ENCODE measurements around the gene RPS2.
"Not testable (repeated sequence)": the region's sequence is repeated elsewhere in the genome, so short reads cannot be mapped to it uniquely, and the experiment has no call there.

Gene RPS2

DNA sequence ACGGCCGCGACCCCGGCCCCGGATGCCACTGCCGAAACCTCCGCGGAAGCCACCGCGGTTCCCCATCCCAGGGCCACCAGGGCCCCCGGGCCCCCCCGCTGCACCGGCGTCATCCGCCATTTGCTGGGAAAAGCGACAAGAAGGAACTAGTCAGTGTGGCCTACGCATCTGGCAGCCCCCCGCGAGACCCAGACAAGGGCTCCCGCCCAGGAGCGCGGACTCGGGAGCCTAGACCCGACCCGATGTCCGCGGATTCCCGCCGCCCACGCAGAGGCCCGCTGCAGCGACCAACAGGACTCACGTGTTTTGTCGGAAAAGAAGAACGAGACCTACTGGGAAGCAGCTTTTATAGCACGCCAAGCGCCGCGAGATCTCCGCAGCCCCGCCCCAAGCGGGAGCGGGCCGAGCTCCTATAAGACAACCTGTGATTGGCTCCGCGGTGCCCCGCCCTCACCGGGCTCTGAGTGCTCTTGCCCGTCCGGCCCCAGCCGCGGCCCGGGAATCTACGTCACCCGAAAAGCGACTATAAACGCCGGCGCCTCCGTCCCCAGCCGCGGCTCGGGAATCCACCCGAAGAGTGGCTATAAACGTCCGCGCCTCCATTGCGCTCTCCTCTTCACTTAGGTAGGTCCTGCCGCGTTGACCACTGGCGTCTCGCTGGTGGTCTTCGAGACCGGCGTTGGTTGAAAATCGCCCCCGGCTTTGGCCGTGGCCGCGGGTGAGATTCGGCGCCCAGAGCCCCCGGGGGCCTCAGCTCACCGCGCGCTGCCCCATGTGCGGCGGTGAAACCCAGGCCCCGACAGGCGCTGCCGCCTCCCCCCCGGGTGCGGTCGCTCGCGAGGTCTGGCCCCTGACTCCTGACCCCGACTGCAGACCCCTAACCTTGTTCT lies at the start of gene RPS2:
Gene RPS2 (minus strand): TSS at position 321 of the 890 bp plus-strand sequence. CDS start 201 bp downstream, at position 120.
- peak; percentile 99 for DNase-seq (ENCODE audit: low spot score)

DNA sequence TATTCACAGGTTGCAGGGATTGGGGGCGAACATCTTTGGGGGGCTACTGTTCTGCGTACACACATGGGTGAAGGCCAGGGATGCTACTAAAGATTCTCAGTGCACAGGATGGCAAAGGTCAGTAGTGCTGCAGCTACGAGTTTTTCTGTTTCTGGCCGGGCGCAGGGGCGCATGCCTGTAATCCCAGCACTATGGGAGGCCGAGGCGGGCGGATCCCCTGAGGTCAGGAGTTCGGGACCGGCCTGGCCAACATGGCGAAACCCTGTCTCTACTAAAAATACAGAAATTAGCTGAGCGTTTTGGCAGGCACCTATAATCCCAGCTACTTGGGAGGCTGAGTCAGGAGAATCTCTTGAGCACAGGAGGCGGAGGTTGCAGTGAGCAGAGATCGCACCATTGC lies 48.9 kb upstream of the RPS2 start:
- DNase-seq (ENCODE audit: low spot score): no peak

- DNase-seq (ENCODE audit: low spot score): not testable (repeated sequence)
Observed at GRCh38 chr16:2011726-2012125, 47.1 kb upstream of the RPS2 start.

GRCh38 chr16:2009791-2010510 lies 45.3 kb upstream of the RPS2 start, which contains the start of gene ZNF598:
Gene ZNF598, minus strand, starts transcription at chr16:2009821.
- DNase-seq (ENCODE audit: low spot score): peak; percentile 83

- DNase-seq (ENCODE audit: low spot score): no peak
Observed at GRCh38 chr16:2009164-2009711, 44.6 kb upstream of the RPS2 start.

- no peak for DNase-seq (ENCODE audit: low spot score)
Observed at GRCh38 chr16:2008631-2009163, 44.1 kb upstream of the RPS2 start.

DNA sequence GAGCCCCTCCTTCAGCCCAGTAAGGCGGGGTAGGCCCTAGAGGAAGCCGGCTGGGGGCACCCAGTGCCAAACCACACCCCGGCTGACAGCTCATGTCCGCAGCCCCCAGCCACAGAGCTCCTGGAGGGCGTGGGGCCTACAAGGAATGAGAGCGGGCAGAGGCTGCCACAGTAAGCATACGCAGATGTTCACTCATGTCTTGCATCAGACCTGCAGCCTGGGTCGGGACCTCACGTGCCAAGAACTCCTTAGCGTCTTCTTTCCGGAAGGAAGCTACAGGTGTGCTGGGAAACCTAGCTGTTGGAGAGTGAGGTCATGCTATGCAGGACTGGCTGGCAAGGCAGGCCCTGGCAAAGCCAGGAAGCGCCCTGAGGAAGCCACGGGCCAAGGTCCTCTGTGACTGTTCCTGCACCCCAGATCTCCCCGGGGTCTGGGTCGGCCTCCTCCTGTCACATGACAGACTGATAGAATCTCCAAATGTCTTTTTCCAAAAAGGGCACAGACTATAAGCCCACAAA lies 43.4 kb upstream of the RPS2 start:
- DNase-seq (ENCODE audit: low spot score): no peak

GRCh38 chr16:2007081-2007836 lies 42.6 kb upstream of the RPS2 start:
- no peak for DNase-seq (ENCODE audit: low spot score)

DNA sequence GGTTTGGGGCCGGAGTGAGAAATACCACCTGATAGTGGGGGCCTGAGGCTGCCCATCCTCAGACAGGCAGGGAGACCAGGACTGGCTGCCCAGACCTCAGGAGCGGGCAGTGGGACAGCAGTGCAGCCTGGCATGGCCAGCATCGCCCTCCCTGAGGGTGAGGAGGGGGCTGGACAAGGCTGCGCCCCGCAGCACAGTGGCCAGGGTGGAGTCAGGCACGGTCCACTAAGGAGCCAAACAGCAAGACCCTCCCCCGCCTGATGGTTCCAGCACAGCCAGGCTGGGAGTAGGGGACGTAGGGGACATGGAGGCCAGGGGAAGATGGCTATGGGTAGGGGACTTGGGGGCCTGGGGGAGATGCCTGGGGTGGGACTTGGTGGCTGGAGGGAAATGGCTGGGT lies 41.7 kb upstream of the RPS2 start:
- DNase-seq (ENCODE audit: low spot score): no peak

- no peak for DNase-seq (ENCODE audit: low spot score)
Observed at GRCh38 chr16:2005646-2006045, 41.0 kb upstream of the RPS2 start.

GRCh38 chr16:2004795-2005517 lies 40.3 kb upstream of the RPS2 start:
- no peak for DNase-seq (ENCODE audit: low spot score)

- DNase-seq (ENCODE audit: low spot score): peak; percentile 84
Observed at GRCh38 chr16:2003827-2004641, 39.4 kb upstream of the RPS2 start.

DNA sequence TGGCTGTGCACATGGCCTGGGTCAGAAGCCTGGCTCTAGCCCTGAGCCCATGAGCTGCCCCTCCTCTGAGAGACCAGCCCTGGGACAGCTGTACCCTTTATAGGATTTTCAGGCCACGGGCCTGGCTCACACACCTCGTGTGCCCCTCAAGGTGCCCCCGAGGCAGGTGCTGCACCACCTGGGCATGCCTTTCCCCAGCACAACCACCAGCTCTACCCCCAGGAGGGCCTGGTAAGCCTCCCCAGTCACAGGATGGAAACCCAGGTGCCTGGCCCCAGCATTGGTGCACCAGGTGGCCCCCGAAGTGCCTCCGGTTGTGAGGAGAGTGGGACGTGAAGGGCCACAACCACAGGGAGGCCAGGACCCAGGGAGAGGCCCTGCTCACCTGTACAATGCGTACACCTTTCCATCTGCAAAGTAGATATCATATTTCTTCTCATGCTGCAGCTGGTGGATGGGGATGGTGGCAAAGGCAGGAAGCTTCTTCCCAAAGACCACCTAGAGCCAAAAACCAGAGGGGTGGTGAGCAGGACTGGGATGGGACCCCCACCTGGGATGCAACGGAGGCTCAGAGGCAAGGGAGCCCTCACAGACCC lies 38.7 kb upstream of the RPS2 start:
- no peak for DNase-seq (ENCODE audit: low spot score)

GRCh38 chr16:2002406-2003230 lies 38.0 kb upstream of the RPS2 start:
- DNase-seq (ENCODE audit: low spot score): no peak

DNA sequence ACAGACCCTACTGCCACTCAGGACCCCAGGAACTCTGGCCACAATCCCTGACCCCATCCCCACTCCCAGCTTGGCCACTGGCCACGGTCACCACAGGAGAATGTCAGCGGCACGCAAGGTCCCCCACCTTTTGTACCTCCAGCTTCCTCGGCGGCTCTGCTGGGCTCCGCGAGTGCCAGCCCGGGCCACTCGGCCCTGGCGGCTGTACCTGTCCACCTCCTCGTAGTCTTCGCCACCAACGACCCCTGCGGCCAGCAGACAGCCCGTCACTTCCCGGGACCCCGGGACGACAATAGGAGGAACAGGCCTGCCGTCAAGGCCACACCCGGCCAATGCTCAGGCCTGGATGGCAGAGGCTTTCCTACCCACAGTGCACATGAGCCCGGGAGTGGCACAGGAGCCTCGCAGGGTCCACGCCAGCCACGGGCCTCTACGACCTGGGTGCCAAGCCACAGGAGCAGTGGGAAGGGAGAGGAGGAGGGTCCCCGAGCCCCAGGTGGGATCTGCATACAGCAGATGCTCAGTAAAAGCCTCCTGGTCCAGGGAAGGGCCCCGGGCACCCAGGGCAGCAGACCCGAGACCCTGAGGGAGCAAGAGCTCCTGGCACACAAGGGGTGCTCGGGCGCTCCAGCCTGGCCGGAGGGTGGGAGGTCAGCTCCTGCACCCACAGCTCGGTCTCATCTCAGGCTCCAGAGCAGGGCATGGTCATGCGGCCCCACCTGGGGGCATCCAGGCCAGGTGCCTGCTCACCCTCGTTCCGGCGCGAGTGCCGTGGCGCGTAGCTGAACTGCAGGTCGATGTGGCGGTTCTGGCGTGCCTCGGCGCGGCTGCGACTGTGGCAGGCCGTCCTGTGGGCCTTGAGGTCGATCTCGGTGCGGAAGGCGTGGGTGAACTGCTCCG lies 37.1 kb upstream of the RPS2 start:
- no peak for DNase-seq (ENCODE audit: low spot score)

- no peak for DNase-seq (ENCODE audit: low spot score)
Observed at GRCh38 chr16:2001035-2001434, 36.4 kb upstream of the RPS2 start.

GRCh38 chr16:1999866-2000514 lies 35.4 kb upstream of the RPS2 start:
- DNase-seq (ENCODE audit: low spot score): no peak

Measured in cerebellar cortex (tissue), 1 donor.